Hepatic stellate cell (primary cell): ENCODE results near the gene DYNC2H1.
A peak's percentile ranks its signal among the peaks of the same experiment; 100 is the strongest.

Experiments
- DNase-seq: peaks from one replicate; pipeline ENCODE4 v3.0.0; 2011; ENCODE audit warnings: low spot score

The DYNC2H1 gene

DNA sequence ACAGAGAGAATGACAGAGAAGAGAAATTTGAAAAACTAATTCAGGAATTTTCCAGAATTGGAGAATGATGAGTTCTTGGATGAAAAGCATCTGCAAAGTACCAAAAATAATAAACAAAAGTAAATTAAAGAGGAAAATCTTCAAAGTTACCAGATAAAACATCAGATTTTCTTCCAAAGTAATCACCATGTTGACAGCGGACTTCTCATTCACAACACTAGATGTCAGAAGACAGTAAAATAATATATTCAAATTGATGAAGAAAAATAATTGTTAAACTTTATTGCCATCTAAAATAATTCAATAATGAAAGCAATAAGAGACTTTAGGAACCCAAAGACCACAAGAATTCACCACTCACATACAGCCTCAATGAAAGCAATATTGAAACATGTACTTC, 355.2 kb downstream of the DYNC2H1 start:
- DNase-seq: no peak

DNA sequence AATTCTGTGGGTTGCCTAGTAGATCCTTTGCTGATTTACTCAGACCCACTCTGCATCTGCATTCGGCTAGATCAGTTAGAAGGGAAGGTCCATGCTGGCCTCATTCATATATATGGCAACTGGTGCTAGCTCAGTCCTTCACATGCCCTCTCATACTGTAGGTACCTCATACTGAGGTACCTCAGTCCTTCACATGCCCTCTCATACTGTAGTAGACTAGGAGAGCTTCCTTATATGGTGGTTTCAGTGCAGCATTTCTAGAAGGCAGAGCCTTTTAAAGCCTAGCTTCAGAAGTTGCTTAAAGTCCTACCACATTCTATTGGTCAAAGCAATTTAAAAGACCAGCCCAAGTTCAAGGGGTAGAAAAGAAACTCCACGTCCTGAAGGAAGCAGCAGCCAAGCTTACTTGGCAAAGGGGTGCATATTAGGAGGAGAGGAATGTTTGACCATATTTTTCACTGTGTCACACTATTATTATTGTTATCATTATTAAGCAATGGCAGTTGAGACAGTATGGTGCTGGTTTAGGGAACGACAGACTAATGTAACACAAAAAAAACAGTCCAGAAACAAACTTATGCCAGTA, 356.4 kb downstream of the DYNC2H1 start:
- no peak for DNase-seq

DNA sequence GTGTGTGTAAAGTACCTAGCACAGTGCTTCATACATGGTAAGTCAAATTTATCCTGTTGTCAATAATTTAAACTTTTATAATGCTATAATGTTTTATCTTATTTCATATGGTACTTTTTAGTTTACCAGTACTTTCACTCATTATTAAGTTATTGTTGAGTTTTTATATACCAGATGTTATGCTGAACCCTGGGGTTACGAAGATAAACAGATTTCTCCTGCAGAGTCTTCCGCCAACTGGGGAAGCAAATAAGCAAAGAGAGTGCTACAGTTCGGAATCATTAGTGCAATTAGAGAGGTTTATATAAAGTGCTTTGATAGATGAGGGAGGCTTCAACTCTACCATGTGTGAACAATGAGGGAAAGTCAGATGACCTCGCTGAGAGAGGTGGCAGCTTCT, 362.3 kb downstream of the DYNC2H1 start:
- no peak for DNase-seq

DNA sequence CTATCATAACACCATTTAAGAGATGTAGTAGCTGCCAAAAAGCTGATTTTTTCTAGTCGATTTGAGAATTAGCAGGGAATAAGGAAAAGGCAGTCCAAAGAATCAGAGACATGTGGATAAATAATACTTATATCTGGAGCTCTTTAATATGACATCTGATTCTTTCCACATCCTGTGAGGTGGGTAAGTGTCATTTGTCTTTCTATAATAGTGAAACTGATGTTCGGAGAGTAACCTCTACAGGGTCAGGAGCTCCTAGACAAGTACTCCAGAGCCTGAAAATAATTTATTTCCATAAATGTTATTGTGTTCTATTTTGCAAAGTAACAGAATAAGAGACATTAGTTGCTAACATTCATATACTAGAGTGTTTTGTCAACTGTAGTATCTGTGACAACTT, 367.6 kb downstream of the DYNC2H1 start:
- DNase-seq: no peak

DNA sequence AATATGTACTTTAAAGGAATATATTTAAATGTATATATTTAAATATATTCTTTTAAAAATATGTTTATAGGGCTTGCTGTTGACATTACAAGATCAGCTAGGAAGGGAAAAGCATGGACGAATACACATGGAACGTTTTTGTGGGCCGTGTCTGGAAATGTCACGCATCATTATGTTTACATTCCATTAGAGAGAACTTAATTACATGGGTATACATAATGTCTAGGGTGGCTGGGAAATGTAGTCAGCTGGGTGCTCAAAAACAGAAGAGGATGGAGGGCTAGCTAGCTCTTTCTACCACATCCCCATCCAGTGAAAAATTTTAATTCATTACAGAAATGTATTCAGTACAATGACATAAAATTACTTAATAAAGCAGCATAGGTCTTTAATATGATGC, 371.2 kb downstream of the DYNC2H1 start:
- DNase-seq: no peak

DNA sequence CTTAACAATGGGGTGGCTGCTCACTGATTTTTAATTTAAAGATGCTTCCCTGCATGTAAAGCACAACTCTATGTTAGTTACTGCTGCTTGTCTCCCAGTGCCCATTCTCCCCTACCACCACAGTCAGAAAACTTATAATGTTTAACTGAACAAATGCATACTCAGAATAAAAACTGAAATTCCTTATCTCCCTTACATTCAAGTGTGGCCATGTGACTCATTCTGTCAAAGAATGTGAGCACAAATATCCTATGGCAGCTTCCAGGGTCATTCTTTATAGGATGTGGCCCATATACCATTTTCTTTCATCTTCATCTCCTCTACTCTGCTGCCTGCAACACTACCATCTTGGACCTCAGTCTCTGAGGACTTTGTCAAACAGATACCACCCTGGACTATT, 374.8 kb downstream of the DYNC2H1 start:
- DNase-seq: no peak

DNA sequence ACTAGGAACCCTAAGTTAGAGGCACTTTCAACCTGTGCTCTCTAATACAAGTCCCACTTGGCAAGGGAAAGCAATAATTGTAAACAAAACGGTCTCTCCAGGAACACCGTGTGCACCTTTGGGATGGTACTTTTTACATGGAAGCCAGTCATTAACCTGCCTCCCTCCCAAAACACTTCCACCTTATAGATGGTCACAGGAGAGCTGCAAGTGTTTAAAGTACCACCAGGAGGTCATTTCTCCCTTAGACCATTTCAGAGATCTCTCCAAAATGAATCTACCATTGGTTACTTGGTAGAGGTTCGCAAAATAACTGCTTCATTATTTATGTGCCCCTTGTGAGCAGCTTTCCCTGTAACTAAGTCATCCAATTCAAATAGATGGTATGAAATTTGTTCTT, 375.3 kb downstream of the DYNC2H1 start:
- no peak for DNase-seq

DNA sequence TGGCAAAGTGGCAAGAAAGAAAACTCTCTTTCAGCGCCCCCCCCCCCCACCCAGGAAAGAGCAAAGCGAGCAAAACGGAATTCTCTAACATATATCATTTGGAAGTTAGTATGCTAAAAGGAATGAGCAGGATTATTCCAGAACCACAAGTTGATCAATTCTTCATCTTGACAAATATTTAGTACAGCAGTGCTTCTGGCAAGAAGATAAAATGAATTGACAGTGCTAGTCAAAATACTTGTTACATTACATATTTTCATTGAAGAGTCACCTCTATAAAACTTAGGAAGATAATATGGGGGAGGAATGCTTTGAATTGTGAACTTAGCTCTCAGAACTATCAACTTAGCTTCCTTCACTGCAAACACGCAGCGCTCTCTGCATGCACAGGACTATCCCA, 377.4 kb downstream of the DYNC2H1 start:
- DNase-seq: no peak

DNA sequence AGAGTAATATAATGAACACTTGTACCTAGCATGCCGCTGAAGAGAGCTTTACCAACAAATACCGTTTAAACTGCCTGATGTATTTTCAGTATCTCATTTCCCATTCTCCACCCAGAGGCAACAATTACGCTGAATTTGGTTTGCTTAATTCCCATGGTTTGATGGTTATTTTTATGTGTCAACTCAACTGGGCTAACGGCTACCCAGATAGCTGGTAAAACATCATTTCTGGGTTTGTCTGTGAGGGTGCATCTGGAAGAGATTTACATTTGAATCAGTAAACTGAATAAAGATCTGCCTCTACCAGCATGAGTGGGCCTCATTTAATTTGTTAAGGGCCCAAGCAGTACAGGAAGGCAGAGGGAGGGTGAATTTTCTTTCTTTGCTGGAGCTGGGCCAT, 377.9 kb downstream of the DYNC2H1 start:
- no peak for DNase-seq

DNA sequence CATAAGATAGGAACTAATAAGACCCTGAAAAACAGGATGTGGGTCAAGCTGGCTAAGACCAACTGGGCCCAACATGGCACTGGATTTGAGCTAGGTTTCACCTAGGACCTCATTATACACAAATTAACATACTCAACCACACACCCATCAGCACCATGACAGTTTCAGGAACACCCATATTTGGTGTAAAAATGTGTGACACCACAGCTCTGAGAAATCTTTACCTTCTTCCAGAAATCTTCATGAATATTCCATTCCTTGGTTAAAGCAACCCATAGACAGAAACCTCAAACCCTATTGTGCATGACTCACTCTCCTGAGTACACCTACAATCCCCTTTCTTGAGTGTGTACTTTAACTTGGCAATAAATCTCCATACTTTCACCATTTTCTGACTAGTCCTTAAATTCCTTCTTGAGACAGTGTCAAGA, 378.8 kb downstream of the DYNC2H1 start:
- no peak for DNase-seq

DNA sequence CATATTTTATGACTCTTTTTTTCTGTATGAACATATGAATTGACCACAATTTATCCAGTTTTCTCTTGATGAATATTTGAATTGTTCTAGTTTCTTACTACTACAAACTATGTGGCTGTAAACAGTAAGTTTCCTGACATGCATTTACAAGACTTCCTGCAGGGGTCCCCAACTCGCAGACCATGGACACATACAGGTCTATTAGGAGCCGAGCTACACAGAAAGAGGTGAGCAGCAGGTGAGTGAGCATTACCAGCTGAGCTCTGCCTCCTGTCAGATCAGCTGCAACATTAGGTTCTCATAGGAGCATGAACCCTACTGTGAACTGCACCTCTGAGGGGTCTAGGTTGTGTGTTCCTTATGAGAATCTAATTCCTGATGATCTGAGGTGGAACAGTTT, 379.4 kb downstream of the DYNC2H1 start:
- DNase-seq: no peak

DNA sequence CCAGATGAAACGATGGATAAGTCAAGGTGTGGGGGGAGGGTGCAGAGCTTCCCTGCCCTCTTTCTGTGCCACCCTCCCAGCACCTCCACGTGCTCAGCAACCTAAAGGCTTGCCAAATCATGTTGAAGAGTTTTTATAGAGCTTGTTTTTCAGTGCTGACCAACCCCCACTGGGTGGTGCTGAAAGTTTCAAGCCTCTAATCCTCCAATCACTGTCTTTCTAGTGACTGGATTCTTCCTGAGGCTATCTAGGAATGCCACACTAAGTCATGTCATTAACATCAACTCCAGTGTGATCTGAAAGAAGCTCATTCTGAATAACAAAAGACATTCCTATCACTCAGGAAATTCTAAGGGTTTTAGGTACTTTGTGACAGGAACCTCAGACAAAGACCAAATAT, 382.6 kb downstream of the DYNC2H1 start:
- no peak for DNase-seq

DNA sequence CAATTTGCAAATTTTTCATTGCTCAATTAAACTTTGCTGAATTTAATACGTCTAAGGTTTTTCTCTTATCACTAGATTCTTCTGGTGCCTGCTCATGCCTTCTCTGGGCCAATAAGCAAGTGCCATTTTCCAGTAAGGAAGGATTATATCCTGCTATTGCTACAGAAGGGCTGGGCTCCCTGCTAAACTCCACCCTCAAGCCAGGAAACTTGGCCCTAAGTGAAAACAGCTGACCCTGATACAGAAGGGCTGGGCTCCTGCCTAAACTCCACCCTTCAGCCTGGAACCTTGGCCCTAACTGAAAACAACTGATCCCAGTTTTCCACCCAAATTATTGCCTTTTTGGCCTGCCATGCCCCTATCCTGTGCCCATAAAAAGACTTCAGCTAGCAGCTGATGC, 385.3 kb downstream of the DYNC2H1 start:
- DNase-seq: no peak

DNA sequence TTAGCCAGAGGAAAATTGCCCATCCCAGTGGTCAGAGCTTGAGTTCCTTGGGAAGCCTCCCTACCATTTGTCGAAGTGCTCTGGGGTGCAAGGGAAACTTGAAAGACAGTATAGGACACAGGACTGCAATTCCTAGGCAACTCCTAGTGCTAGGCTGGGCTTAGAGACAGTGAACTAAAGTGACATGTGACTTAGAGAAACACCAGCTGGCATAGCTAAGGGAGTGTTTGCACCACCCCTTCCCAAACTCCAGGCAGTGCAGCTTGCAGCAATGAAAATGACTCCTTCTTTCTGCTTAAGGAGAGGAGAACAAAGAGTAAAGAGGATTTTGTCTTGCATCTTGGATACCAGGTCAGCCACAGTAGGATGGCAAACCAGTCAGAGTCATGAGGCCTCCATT, 388.0 kb downstream of the DYNC2H1 start:
- no peak for DNase-seq

DNA sequence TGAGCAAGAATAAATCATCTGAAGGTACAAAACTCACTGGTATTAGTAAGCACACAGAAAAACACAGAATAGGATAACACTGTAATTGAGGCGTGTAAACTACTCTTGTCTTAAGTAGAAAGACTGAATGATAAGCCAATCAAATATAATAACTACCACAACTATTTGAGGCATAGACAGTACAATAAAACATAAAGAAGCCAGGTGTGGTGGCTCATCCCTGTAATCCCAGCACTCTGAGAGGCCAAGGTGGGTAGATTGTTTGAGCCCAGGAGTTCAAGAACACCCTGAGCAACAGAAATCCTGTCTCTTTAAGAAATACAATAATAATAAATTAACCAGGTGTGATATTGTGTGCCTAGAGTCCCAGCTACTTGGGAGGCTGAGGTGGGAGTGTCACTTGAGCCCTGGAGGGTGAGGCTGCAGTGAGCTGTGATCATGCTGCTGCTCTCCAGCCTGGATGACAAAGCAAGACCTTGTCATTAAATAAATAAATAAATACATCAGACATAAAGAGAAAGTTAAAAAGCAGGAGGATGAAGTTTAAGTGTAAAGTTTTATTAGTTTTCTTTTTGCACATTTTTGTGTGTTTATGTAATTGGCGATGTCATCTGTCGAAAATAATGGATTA, 390.6 kb downstream of the DYNC2H1 start:
- no peak for DNase-seq

DNA sequence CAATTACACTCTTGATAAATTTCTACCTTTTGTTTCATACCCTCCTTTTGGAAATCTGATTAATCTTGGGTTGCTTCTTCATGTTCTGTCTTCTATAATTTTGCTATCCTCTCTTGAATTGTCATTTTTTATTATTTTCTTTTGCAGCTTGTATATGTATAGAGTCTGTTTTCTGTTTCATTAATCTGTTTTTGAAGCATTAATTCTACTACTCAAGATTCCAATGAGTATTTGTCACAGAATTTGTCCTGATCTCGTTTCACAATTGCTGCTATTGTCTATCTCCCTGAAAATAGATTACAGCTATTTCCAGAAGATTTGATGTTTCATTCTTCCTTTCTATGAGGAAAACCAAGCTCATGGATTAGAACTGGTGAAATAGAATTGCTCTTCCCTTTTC, 406.1 kb downstream of the DYNC2H1 start:
- DNase-seq: no peak

DNA sequence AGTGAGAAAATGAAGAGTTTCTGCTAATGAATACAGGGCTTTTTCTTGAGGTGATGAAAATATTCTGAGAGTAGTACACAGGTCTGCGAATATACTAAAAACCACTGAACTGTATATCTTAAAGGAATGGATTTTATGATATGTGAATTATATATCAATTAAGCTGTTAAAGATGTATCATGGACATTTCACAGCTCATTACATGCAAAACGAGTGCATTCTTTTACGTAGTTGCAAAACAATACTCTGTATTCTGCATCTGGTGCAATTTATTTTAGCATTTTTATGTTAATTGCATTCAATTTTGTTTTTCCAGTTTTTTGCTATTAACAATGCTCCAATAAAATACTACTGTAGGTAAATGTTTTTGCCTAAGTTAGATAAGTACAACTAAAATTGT, 411.6 kb downstream of the DYNC2H1 start:
- DNase-seq: no peak

DNA sequence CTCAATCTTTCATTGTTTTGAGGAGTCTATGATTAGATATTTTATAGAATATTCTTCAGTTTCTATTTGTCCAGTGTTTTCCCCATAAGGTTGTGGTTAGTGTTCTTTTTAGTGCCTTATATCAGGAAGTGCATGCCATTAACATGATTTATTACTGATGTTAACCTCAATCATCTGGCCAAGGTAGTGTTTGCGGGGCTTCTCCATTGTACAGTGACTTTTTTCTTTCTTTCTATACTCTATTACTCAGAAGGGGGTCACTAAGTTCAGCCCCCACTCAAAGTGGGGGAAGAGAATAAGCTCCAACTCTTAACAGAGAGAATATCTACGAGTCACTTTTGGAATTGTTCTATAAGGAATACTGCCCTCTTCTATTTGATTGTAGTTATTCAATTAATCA, 415.8 kb downstream of the DYNC2H1 start:
- DNase-seq: no peak

DNA sequence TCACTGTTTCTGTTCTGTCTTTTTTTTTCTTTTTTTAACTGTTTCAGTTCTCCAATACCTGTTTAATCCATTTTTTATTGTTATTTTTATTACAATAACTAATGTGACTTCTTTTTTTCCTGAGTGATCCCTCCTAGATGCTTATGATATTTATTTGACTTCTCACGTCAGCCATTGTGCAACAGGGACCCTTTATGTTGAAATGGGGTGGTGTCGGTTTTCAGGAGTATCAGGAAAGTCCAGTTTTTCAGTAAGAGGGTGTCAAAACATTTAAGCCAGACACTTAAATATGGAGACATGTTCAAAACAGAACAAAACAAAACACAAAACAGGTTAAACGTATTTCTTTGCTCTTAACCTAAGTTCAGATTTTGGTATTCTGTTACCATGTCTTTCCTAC, 418.8 kb downstream of the DYNC2H1 start:
- DNase-seq: no peak

DNA sequence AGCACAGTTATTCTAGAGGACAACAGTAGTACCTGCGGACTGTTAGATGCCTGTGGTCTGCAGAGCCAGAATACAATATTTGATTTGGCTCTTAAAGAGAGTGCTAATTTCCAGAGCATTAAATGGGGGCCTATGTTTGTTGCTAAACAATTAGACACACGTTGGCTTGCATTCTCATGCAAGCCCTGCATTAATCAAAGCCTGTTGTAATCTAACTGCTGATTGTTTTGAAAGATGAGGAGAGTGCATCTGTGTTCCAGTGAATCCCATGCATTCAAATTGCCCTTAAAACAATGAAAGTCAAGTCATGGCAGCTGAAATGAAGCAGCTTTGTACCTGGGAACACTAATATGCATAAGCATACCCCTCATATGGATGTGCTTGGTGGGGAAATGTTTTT, 419.4 kb downstream of the DYNC2H1 start:
- DNase-seq: no peak

DNA sequence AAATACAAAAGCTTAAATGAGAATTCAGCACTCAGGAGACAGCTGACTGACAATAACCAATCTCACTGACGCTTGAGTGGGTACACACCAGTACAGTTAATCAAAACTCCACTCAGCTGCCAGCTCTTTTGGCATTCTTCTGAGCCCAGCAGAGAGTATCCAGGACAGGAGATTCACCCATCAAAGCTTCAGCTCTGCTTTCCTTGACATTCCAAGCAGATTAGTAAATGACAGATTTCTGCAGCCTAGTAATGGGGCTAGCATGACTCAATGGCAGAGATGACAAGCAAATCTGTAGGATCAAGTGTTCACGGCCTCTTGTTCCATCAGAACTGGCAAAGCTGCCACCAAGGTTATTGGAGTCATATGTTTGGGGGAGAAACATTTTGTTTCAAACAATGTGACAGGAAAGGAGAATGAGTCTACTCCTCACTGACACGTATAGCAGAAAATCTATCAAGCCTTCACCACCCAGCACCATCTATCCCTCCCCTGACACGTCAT, 420.0 kb downstream of the DYNC2H1 start:
- peak; percentile 33 for DNase-seq
